ENCODE measurements around the gene TTR. TPM values are rescaled to one million over a fixed set of nuclear protein-coding genes. Genes with fewer than 3 reads are reported as not detected.

The TTR gene
- total RNA-seq, 4 donors from 2014 or later: not detected

DNA sequence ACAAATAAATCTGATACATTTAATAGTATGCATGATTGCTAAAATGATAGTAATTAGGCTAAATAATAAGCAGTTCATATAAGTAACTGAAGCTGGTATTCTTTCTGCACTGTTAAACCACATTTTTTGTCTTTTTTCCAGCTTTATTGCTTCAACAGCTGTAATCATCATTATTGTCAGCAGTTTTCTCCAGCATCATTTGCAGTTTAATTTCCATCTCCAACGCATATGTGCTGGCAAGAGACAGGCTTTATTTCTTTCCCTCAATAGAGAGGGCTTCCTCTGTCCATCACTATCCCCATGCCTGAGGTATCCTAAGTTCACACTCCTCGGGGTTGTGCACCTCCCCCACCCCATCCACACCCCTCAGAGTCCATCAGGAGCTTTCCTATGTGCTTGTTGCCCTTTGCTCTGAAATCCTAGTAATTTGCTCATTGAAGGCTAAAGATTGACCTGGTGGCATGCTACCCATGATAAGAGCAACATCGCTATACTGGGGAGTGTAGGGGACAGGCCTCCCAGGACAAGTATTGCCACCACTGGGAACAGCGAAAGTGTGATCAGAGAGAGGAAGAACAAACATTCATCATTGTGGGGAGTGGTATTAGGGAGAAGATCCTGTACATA, 55.6 kb downstream of the TTR start:
- no peak for ATAC-seq
- TF ChIP-seq POLR2A (IDR thresholded peaks at IDR 0.05) (no peak), POLR2AphosphoS5 (IDR thresholded peaks at IDR 0.05) (no peak), CTCF (IDR thresholded peaks at IDR 0.05) (no peak), EP300 (IDR thresholded peaks at IDR 0.05) (no peak)
- Histone ChIP-seq H3K36me3 (no peaks in the 10 kb centered on the region), H3K4me1 (peaks cover 0 to 44% (median 12%) of the 10 kb centered on the region in 3 donors), H3K27me3 (no peaks in the 10 kb centered on the region), H3K4me3 (no peak overlapping the region), H3K27ac (no peak overlapping the region), H3K9me3 (no peaks in the 10 kb centered on the region)
- WGBS, 2 donors (ENCODE audit: low coverage in 1 of 2): 18 to 56% methylated on average over 2 to 3 of the region's 4 CpGs

Other genes starting within 250 kb of the TTR start
- not detected for gene DSG4, start 215.1 kb upstream of the TTR start, total RNA-seq
- gene DSG3, start 144.1 kb upstream of the TTR start, total RNA-seq: 10 to 100 TPM in 1 of 4 donors, 1 to 10 TPM in 1, under 1 TPM in 2; 0.27 to 34.1 (median 1.5) TPM
- gene DSG2, start 93.7 kb upstream of the TTR start, total RNA-seq: 10 to 100 TPM in 1 of 4 donors, 1 to 10 TPM in 3; 1.4 to 11.4 (median 2.8) TPM
- 10 to 100 TPM in 1 of 4 donors, 1 to 10 TPM in 3; 3.0 to 12.0 (median 5.8) TPM for gene B4GALT6, start 92.7 kb downstream of the TTR start, total RNA-seq
- under 1 TPM in 1 of 4 donors, not detected in 3; 0.23 TPM for gene SLC25A52, start 169.0 kb downstream of the TTR start, total RNA-seq